Activated CD4-positive, CD25-positive, alpha-beta regulatory T cell treated with anti-CD3 and anti-CD28 coated beads, Interleukin-2, amount 50 U/mL, for 16 hours (primary cell): ENCODE data around the gene TFPI.
"Not testable (repeated sequence)": the region's sequence is repeated elsewhere in the genome, so short reads cannot be mapped to it uniquely, and the experiment has no call there.

Experiments used
- DNase-seq: peaks from one replicate; pipeline ENCODE4 v3.0.0-alpha.2; 2020; ENCODE audit warnings: low read depth, low spot score

Gene TFPI

GRCh38 chr2:187552828-187553681 lies 1.2 kb downstream of the TFPI start:
- DNase-seq, result no peak

- DNase-seq, result no peak
These were observed 1.9 kb downstream of the TFPI start for GRCh38 chr2:187552381-187552780.

GRCh38 chr2:187550857-187551256 lies 3.4 kb downstream of the TFPI start:
- DNase-seq, result no peak

DNA sequence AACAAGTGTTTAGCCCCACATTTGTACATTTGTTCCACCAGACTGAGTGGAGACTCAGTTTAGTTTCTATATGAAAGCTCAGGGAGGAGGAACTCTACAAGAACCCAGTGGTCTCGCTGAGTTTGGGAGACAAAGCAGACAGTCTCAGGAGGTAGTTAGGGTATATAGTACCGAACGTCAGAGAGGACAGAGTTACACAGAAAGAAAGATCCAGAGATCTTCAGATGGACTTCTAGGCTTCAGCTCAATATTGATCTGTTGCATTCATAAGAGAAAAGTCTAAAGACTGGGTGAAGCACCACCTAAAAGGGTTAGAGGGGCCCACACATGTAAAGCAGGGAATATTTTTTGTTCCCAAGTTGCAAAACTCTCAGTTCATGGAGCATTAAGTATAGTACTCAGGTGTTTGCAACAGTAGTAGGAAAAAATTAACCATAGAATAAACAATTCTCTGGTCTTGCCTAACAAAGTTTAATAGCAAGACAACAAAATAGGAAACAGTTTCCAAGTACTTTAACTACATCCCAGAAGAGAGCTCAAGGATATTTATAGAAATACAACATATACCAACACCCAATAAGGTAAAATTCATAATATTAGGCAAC lies 4.2 kb downstream of the TFPI start:
- no peak for DNase-seq

GRCh38 chr2:187549193-187549592 lies 5.0 kb downstream of the TFPI start:
- no peak for DNase-seq

DNA sequence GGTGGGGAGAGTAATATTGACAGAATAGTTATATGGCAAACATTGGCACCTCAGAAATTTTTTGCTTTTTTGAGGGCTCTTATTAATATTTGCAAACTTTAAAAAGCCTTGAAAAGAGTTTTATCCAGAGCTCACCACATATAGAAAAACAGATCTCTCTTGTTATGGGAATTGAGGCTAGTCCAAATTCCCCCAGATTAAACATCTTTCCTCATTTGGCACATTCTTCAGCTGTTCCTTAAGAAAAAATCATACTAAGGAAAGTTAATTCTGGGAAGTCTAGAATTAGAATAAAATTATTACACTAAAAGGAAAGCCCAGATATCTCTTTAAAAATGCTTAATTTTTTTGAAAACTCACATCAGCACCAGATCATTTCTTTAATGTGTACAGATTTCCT lies 5.6 kb downstream of the TFPI start:
- no peak for DNase-seq

GRCh38 chr2:187547353-187547979 lies 6.8 kb downstream of the TFPI start:
- no peak for DNase-seq

DNA sequence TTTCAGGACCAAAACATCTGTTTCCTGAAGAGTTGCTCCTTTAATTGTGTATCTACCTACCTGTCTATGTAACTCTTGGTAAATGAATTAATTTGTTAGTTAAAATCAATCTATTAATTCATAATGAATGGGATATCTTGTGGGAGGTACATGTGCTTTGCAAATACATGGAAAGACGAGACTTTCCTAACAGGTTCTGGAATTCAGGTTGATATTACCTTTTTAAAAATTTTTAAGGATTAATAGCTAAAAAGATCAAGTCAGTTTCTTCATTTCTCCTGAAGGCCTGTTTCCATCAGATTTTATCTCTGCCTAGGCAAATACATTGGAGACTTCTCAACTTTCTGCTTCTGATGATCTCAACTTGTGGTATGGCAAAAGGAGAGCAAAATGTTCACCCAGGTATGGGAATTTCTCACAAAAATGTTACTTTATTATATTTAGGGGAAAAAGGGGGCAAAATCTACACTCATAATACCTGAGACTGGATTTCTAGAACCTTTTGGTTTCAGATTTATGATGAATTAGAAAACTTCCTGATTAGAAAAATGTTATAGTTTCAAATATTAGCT lies 7.4 kb downstream of the TFPI start:
- DNase-seq, result no peak

DNA sequence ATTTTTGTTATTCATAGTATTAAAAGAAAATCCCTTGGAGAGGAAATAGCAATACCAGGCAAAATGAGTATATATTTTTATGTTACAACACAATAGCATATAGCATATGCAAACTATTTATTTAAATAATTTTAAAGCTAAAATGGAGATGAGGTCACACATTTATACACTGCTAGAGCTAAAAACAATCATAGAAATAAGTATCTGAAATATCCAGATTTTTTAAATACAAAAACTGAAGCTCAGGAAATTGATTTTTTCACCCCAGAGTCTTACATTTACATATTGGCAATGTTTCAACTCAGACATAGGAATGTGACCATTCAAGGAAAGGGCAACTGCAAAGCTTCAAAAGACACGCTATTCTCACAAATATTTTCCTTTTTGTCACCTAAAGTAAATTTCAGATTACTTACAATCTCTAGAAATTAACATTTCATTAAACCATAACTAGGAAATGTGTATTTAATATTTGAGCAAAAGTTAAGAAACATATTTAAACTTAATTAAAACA lies 8.9 kb downstream of the TFPI start:
- DNase-seq, result no peak

GRCh38 chr2:187544371-187545080 lies 9.7 kb downstream of the TFPI start:
- DNase-seq, result no peak

GRCh38 chr2:187543488-187543887 lies 10.7 kb downstream of the TFPI start:
- DNase-seq, result no peak

DNA sequence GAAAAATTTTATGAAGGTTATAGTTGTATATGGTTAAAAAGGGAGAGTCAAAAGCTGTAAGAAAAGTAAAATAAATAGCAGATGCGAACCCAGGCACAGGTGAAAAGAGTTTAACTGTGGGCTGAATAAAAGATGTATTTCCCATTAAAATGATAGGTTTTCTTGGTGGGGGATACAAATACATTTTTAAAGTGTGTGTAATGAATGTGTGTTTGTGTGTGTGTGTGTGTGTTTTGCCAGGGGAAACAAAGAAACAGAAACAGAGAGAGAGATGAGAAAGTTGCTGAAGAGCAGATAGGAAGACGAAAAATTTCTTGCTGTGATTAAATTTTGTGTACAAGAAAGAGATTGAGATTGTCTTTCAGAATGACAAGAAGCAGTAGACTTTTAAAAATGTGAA lies 12.1 kb downstream of the TFPI start:
- DNase-seq, result no peak

DNA sequence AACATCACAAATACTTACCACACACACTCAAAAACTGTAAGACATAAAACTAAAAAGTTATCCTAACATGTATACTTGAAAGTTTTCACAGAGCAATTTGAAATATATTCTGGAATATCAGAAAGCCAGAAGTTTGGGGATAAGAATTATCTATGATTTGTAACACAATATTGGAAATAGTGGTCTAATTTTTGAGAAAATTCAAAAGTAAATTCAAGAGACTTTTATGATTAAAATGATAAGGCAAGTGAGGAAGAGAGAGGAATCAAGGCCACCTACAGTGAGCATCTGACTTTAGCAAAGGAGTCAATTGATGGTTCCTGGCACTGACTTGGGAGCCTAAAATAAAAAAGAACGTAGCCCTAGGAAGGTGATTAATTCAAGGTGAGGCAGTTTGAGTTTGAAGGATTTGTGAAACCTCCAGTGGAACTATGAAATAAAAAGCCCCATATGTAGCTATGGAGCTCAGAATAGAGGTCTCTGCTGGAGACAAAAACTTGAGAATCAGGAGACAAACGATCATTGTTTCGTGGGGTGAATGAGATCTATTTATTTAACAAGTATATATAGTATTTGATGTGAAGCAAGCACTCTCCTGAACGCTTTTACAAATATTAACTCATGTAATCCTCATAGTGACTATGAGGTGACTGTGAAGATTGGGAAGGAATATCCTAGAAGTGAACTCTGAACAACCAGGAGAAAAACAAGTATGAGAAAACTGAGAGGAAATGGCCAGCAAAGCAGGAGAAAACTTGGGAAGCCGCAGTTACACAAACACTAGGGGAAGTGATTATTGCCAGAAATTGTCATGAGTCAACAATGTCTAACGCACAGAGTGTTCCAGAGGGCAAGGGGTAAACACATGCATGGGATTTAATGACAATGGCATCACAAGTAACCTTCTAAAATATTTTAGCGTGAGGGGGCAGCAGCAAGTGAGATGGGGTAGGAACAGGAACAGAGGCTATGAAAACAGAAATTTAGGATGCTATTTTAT lies 12.8 kb downstream of the TFPI start:
- DNase-seq, result no peak

DNA sequence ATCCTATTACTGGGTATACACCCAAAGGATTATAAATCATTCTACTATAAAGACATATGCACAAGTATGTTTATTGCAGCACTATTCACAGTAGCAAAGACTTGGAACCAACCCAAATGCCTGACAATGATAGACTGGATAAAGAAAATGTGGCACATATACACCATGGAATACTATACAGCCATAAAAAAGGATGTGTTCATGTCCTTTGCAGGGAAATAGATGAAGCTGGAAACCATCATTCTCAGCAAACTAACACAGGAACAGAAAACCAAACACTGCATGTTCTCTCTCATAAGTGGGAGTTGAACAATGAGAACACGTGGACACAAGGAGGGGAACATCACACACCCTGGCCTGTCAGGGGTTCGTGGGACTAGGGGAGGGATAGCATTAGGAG lies 16.0 kb downstream of the TFPI start:
- DNase-seq, result not testable (repeated sequence)

GRCh38 chr2:187535381-187535780 lies 18.9 kb downstream of the TFPI start:
- not testable (repeated sequence) for DNase-seq

DNA sequence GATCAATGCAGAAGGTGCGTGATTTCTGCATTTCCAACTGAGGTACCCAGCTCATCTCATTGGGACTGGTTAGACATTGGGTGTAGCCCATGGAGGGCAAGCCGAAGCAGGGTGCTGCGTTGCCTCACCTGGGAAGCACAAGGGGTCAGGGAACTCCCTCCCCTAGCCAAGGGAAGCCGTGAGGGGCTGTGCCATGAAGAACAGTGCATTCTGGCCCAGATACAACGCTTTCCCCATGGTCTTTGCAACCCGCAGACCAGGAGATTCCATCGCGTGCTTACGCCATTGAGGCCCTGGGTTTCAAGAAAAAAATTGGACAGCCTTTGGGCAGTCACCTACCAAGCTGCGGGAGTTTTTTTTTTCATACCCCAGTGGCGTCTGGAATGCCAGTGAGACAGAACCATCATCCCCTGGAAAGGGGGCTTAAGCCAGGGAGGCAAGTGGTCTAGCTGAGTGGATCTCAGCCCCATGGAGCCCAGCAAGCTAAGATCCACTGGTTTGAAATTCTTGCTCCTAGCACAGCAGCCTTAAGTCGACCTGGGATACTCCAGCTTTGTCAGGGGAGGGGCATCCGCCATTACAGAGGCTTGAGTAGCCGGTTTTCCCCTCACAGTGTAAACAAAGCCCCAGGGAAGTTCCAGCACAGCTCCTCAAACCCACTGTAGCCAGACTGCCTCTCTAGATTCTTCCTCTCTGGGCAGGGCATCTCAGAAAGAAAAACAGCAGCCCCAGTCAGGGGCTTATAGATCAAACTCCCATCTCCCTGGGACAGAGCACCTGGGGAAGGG lies 21.7 kb downstream of the TFPI start:
- DNase-seq, result no peak

DNA sequence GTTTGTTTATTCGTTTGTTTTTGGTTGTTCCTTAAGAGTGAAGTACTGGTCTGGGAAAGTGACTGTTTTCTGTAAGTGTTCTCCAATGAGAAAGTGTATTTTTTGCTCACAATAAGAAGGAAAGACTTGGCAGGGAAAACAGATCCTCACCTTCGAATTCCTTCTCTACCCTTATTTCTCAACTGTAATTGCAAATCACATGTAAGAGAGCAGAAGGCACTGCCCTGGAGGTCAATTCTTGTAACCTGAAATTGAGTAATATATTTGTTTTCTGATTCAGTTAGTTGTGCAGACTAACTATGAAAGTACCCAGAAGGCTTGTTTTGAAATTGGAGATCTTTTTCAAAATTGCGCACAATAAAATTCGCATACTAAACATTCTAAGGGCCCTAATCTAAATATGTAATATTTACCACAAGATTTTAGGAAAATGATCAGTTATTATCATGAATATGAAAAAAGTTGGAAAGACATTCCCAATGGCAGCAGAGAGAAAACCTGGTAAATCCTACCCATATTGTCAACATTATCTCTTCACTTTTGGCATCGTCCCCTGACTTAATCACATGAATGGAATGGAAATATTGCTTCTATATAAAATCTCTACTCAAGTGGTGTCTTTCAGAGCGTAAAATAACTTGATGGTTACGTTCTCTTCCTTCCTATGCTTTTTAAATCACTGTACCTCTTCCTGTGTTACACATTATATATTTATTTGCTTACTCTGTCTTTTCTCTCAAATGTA lies 24.1 kb downstream of the TFPI start:
- DNase-seq, result no peak

DNA sequence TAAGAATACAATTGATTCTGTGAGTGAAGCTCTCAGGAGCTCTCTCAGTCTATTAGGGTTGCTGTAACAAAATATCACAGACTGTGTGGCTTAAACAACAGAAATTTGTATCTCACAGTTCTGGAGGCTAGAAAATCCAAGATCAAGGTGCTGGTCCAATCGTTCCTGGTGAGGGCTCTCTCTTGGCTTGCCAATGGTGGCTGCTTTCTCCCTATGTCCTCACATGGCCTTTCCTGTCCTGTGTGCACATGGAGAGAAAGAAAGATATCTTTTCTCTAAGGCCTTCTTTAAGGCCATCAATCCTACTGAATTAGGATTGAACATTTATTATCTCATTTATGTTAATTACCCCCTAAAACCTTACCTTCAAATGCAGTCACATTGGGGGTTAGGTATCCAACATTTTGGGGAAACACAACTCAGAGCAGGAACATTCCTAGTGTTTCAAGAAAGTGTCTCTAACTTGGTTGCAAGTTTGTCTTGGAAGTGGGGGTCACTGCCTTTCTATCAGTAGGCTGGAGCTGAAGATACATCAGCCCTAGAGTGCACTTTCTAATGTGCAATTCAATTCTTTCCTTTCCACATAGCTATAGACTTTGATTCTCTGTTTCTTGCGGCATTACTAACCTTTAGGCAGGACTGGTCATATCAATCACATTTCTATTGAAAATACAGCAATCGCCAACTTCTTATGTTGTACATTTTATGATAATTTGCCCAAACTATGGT lies 24.8 kb downstream of the TFPI start:
- no peak for DNase-seq
